ENCODE measurements around the gene REEP1.

DNA sequence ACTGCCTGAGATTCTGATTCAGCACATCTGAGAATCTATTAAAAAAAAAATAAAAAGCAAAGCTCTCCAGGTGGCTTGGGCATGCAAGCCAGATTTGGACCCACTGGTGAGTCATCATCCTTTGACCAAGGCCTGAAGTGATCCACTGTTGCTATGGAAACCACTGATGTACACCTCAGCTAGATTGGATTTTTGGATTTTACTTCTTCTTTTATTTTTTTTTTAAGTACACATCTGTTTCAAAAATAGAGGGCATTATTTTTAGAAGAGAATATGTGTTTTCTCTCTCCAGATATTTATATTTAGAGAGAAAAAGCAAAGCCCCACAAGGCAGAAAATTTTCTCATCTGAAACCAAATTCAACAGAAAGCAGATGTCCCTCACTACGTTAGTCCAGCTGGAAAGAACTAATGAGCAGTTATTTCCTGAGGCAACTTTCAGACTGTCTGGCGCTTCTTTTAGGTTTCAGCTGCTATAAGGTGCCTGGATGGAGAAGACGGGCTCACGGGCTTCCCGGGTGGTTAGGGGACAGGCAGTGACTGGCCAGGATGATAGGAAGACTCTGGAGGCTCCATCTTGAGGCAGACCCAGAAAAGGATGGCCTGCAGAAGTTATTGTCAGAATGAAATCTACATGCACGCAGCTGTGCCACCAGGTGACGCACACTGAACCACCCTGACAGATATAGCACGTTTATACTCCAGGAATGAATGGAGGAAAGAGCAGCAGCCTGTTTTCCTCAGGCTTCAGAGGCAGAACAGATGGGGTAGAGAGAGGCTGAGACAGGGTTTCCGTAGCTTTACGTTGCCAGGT, 87.6 kb downstream of the REEP1 start:
- TF ChIP-seq EZH2 (IDR thresholded peaks at IDR 0.05; ENCODE audit: insufficient read depth, poor library complexity, severe bottlenecking) (no peak), EZH2phosphoT487 (IDR thresholded peaks at IDR 0.05; ENCODE audit: insufficient read depth, low read depth) (no peak)
